IMR-90 (cell line): Measurements from ENCODE around the gene CFAP221. TPM values are rescaled to one million over a fixed set of nuclear protein-coding genes. Genes with fewer than 3 reads are reported as not detected.

ENCODE experiments used
- ATAC-seq: fragments of 200-7000 bp; cut with Tn5 transposase; 2 replicates; pipeline ENCODE4 v1.9.1; 2020; ENCODE audit warnings: low read depth, mild to moderate bottlenecking, moderate library complexity
- BruUV-seq: library from RNA; stranded (reverse); fragments of 400-500 nt; replicated peaks from 2 replicates; lab custom pipeline; 2021; lab: Mats Ljungman, UMichigan
- CTCF ChIA-PET: fragments of 300-600 bp; formaldehyde crosslinking; extraction: SDS; loops from one replicate; lab custom pipeline; 2021; ENCODE audit warnings: antibody characterized with exemption; lab: Yijun Ruan, JAX
- POLR2A ChIA-PET: fragments of 300-600 bp; sonication (Branson Sonifier 250); formaldehyde crosslinking; loops from one replicate; lab custom pipeline; 2022; ENCODE audit warnings: antibody characterized with exemption; ENCODE audit not compliant: unreplicated experiment; lab: Charles Lee
- DNase-seq: peaks from one replicate; pipeline ENCODE4 v3.0.0; 2013
- H2AFZ ChIP-seq: replicated peaks from 2 replicates; pipeline ENCODE3; 2013; ENCODE audit warnings: low read length, mild to moderate bottlenecking; ENCODE audit not compliant: poor library complexity
- H2AK5ac ChIP-seq: 2 replicates; pipeline ENCODE4 v1.6.1; 2013; ENCODE audit warnings: low read depth, low read length, inconsistent platforms
- H2AK9ac ChIP-seq: replicated peaks from 2 replicates; pipeline ENCODE3; 2013; ENCODE audit warnings: mild to moderate bottlenecking, low read depth, low read length, moderate library complexity; ENCODE audit not compliant: poor library complexity
- H2BK120ac ChIP-seq: 2 replicates; pipeline ENCODE4 v1.6.1; 2013; ENCODE audit warnings: low read depth, low read length, inconsistent platforms
- H2BK15ac ChIP-seq: 3 replicates; pipeline ENCODE4 v1.6.1; 2013; ENCODE audit warnings: low read depth, low read length, inconsistent platforms
- H2BK20ac ChIP-seq: 2 replicates; pipeline ENCODE4 v1.6.1; 2013; ENCODE audit warnings: low read depth, mild to moderate bottlenecking, inconsistent platforms, low read length, moderate library complexity
- H2BK5ac ChIP-seq: 2 replicates; pipeline ENCODE4 v1.6.1; 2013; ENCODE audit warnings: mild to moderate bottlenecking, low read depth, low read length, inconsistent platforms; ENCODE audit not compliant: poor library complexity, severe bottlenecking
- H3K14ac ChIP-seq: replicated peaks from 2 replicates; pipeline ENCODE4 v1.6.1; 2013; ENCODE audit warnings: low read depth, low read length, inconsistent platforms
- H3K18ac ChIP-seq: 2 replicates; pipeline ENCODE4 v1.6.1; 2013; ENCODE audit warnings: low read depth, low read length, control low read depth
- H3K23ac ChIP-seq: 2 replicates; pipeline ENCODE4 v1.6.1; 2013; ENCODE audit warnings: low read depth, low read length, inconsistent platforms
- H3K27ac ChIP-seq: 2 replicates; pipeline ENCODE4 v1.5.1; 2013; ENCODE audit warnings: mild to moderate bottlenecking, control low read depth, low read length; ENCODE audit not compliant: insufficient read depth
- H3K27me3 ChIP-seq: 2 replicates; pipeline ENCODE4 v1.6.1; 2013; ENCODE audit warnings: low read length; ENCODE audit not compliant: control insufficient read depth, insufficient read depth
- H3K36me3 ChIP-seq: 2 replicates; pipeline ENCODE4 v1.6.1; 2013; ENCODE audit warnings: low read length, mixed read lengths; ENCODE audit not compliant: control insufficient read depth, insufficient read depth
- H3K4ac ChIP-seq: 2 replicates; pipeline ENCODE4 v1.6.1; 2013; ENCODE audit warnings: low read depth, low read length, inconsistent platforms
- H3K4me1 ChIP-seq: 2 replicates; pipeline ENCODE4 v1.6.1; 2013; ENCODE audit warnings: low read length, mixed read lengths; ENCODE audit not compliant: control insufficient read depth, insufficient read depth
- H3K4me2 ChIP-seq: 2 replicates; pipeline ENCODE4 v1.6.1; 2013; ENCODE audit warnings: low read depth, mild to moderate bottlenecking, control low read depth, low read length, moderate library complexity
- H3K4me3 ChIP-seq: 2 replicates; pipeline ENCODE4 v1.5.1; 2013; ENCODE audit warnings: low read depth, mild to moderate bottlenecking, control low read depth, low read length, moderate library complexity; ENCODE audit not compliant: insufficient read depth
- H3K56ac ChIP-seq: 2 replicates; pipeline ENCODE4 v1.6.1; 2013; ENCODE audit warnings: low read length, inconsistent platforms; ENCODE audit not compliant: insufficient read depth; ENCODE audit errors: extremely low read depth
- H3K79me1 ChIP-seq, 2 experiments: 2 replicates each; pipeline ENCODE4 v1.6.1; 2013; ENCODE audit warnings: low read length in 2 of 2, inconsistent platforms in 1 of 2, low read depth in 1 of 2
- H3K9ac ChIP-seq: 2 replicates; pipeline ENCODE4 v1.6.1; 2013; ENCODE audit warnings: low read depth, low read length, control low read depth
- H3K9me1 ChIP-seq: 2 replicates; pipeline ENCODE4 v1.6.1; 2013; ENCODE audit warnings: low read length, inconsistent platforms; ENCODE audit not compliant: insufficient read depth
- H3K9me3 ChIP-seq: 2 replicates; pipeline ENCODE4 v1.6.1; 2013; ENCODE audit warnings: low read length; ENCODE audit not compliant: control insufficient read depth, insufficient read depth
- H4K20me1 ChIP-seq: 2 replicates; pipeline ENCODE4 v1.6.1; 2013; ENCODE audit warnings: low read length, inconsistent platforms; ENCODE audit not compliant: insufficient read depth
- H4K5ac ChIP-seq: 2 replicates; pipeline ENCODE4 v1.6.1; 2013; ENCODE audit warnings: mild to moderate bottlenecking, low read depth, low read length, control low read depth
- H4K8ac ChIP-seq, 2 experiments: 2 replicates each; pipeline ENCODE4 v1.6.1; 2013; ENCODE audit warnings: low read depth in 2 of 2, low read length in 2 of 2, control low read depth in 1 of 2, inconsistent platforms in 1 of 2
- H4K91ac ChIP-seq: 2 replicates; pipeline ENCODE4 v1.6.1; 2013; ENCODE audit warnings: low read depth, low read length, inconsistent platforms; ENCODE audit not compliant: insufficient read depth
- CEBPB ChIP-seq: IDR thresholded peaks from 2 replicates; pipeline ENCODE4 v1.6.1; 2012; ENCODE audit warnings: low read depth, low read length, improper control_type of control experiment
- ELK1 ChIP-seq: fragments of 150-350 bp; IDR thresholded peaks from 2 replicates; pipeline ENCODE4 v1.6.1; 2016; ENCODE audit warnings: low read depth, mild to moderate bottlenecking, low read length, moderate library complexity, borderline replicate concordance
- MXI1 ChIP-seq: IDR thresholded peaks from 2 replicates; pipeline ENCODE4 v1.6.1; 2012; ENCODE audit warnings: low read depth, mild to moderate bottlenecking, low read length, moderate library complexity, borderline replicate concordance
- NFE2L2 ChIP-seq: fragments of 150-350 bp; IDR thresholded peaks from 2 replicates; pipeline ENCODE4 v1.6.1; 2016; ENCODE audit warnings: low read depth, mild to moderate bottlenecking, low read length
- RAD21 ChIP-seq: IDR thresholded peaks from 2 replicates; pipeline ENCODE4 v1.6.1; 2012; ENCODE audit warnings: low read length, improper control_type of control experiment
- WGBS, 2 experiments: methylation state at CpG; one replicate each; pipeline versions ENCODE4 v1.1.5 to v1.1.7; 2013; ENCODE audit warnings: missing lambda C conversion rate in 2 of 2; ENCODE audit not compliant: insufficient read length in 1 of 2; ENCODE audit errors: extremely low coverage in 2 of 2; 5-methylcytosine and 5-hydroxymethylcytosine counted together
- dilution Hi-C: fragments of 300-500 bp; cut with HindIII; formaldehyde crosslinking; loops from one replicate; pipeline ENCODE4 v1.14.3; 2018; ENCODE audit warnings: low sequenced_read_pairs; ENCODE audit not compliant: unreplicated experiment
- in situ Hi-C: fragments of 300-500 bp; cut with MboI; formaldehyde crosslinking; loops from 3 replicates; pipeline ENCODE4 v1.14.3; 2019; ENCODE audit warnings: low sequenced_read_pairs, inconsistent platforms, mixed read lengths
- intact Hi-C: fragments of 100-400 bp; cut with micrococcal nuclease; formaldehyde crosslinking; loops from 2 replicates; pipeline ENCODE4 v1.10.0; 2022
- polyA plus RNA-seq, 3 experiments: library from polyadenylated mRNA; depleted of rRNA; stranded (reverse); fragments of >200 nt; gene quantifications; 2 replicates each; pipeline ENCODE4 v1.2.3, GENCODE V29; 2012; ENCODE audit warnings: low replicate concordance in 1 of 3
- total RNA-seq: library from RNA; depleted of rRNA; stranded (reverse); fragments of >200 nt; gene quantifications from 2 replicates; pipeline ENCODE4 v1.2.3, GENCODE V29; 2012

CFAP221 gene
- total and polyA plus RNA-seq, 2 of the 4 experiments (the other 2 are of a cell fraction), result not detected

- Histone ChIP-seq H3K14ac (no peak overlapping the region), H2BK120ac (no peak overlapping the region), H3K56ac (no peak overlapping the region), H4K8ac (no peak overlapping the region), H2BK15ac (no peak overlapping the region), H3K9me3 (no peaks in the 10 kb centered on the region), H3K9ac (no peak overlapping the region), H2AK9ac (no peak overlapping the region), H2BK20ac (no peak overlapping the region), H3K27me3 (peaks cover 22% of the 10 kb centered on the region), H2AFZ (no peak overlapping the region), H3K4ac (no peak overlapping the region), H3K36me3 (no peaks in the 10 kb centered on the region), H3K18ac (no peak overlapping the region), H3K9me1 (no peaks in the 10 kb centered on the region), H3K4me2 (no peak overlapping the region), H2AK5ac (no peak overlapping the region), H3K4me3 (no peak overlapping the region), H4K91ac (no peak overlapping the region), H3K79me1 (no peaks in the 10 kb centered on the region), H3K27ac (no peak overlapping the region), H2BK5ac (no peak overlapping the region), H4K5ac (no peak overlapping the region), H3K4me1 (no peaks in the 10 kb centered on the region), H3K23ac (no peak overlapping the region), H4K20me1 (no peaks in the 10 kb centered on the region)
- BruUV-seq, result no TSS peak
- ChIA-PET CTCF (no interaction called here), POLR2A (no interaction called here)
- DNase-seq, result no peak
- in situ Hi-C loops, result no loop called here
- WGBS, 2 experiments, result 69% methylated on average over 9 of the region's 12 CpGs; no CpG with 5 or more reads in 1 of the 2 experiments
- dilution Hi-C loops, result no loop called here
- ATAC-seq, result no peak
- TF ChIP-seq NFE2L2 (no peak), CEBPB (no peak), RAD21 (no peak), MXI1 (no peak), ELK1 (no peak)
- intact Hi-C loops, result no loop called here
Observed at GRCh38 chr2:119638246-119638645, 94.0 kb downstream of the CFAP221 start.
